Measurements from ENCODE around the gene C5orf46. TPM values are rescaled to one million over a fixed set of nuclear protein-coding genes. Genes with fewer than 3 reads are reported as not detected.

The C5orf46 gene
- total RNA-seq, 1 experiment from 2014 or later: not detected

DNA sequence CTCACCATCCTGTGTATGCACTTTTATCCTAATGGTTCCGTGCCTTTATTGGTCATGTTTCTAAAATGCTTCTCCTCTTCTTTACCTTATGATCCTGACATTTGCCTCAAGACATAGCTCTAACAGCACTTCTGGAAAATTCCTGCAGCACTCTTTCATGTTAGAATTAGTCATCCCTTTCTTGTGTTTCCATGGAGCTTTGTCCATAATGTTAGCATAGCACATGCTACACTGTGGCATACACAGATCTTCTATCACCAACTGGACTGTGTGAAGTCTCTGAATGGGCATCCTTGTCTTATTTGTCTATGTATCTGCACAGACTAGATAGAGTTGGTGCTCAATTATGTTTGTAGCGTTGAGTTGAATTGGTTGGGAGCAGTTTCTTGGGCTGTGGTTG, 25.9 kb downstream of the C5orf46 start (continued):
- TF ChIP-seq ZNF138 (CRISPR knock-in tag; conservative IDR thresholded peaks at IDR 0.05): no peak
- TF ChIP-seq, protein P1, sequence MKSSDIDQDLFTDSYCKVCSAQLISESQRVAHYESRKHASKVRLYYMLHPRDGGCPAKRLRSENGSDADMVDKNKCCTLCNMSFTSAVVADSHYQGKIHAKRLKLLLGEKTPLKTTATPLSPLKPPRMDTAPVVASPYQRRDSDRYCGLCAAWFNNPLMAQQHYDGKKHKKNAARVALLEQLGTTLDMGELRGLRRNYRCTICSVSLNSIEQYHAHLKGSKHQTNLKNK (CRISPR knock-in tag; IDR thresholded peaks at IDR 0.05): no peak
- no peak for TF ChIP-seq JUN (CRISPR knock-in tag; IDR thresholded peaks at IDR 0.05)
- no peak for TF ChIP-seq MXD4 (CRISPR knock-in tag; IDR thresholded peaks at IDR 0.05; ENCODE audit: borderline replicate concordance)
- TF ChIP-seq SMAD3 (CRISPR knock-in tag; IDR thresholded peaks at IDR 0.05; ENCODE audit: borderline replicate concordance): no peak

GRCh38 chr5:147879784-147880183, 26.6 kb downstream of the C5orf46 start:
- H3K27ac Mint-ChIP-seq: no peak overlapping the region
- H3K4me1 Mint-ChIP-seq: peaks cover 76% of the 10 kb centered on the region
- CTCF ChIA-PET: no interaction called here
- no peak for ATAC-seq
- H3K4me3 Mint-ChIP-seq: no peak overlapping the region
- POLR2A ChIA-PET: no interaction called here
- DNase-seq (ENCODE audit: low spot score): no peak
- no peaks in the 10 kb centered on the region for H3K9me3 Mint-ChIP-seq
- no peaks in the 10 kb centered on the region for H3K27me3 Mint-ChIP-seq (ENCODE audit: low read depth)
- H3K36me3 Mint-ChIP-seq: peaks cover 9% of the 10 kb centered on the region
- TF ChIP-seq ZNF263 (CRISPR knock-in tag; IDR thresholded peaks at IDR 0.05; ENCODE audit: low read depth) (no peak), CBFB (CRISPR knock-in tag; IDR thresholded peaks at IDR 0.05; ENCODE audit: low read depth) (no peak), E2F5 (CRISPR knock-in tag; IDR thresholded peaks at IDR 0.05) (no peak), FOXK1 (CRISPR knock-in tag; IDR thresholded peaks at IDR 0.05) (no peak), CTCF (IDR thresholded peaks at IDR 0.05) (no peak), ZNF532 (CRISPR knock-in tag; IDR thresholded peaks at IDR 0.05; ENCODE audit: borderline replicate concordance) (no peak), ZNF425 (CRISPR knock-in tag; conservative IDR thresholded peaks at IDR 0.05) (no peak), HMGXB4 (CRISPR knock-in tag; IDR thresholded peaks at IDR 0.05) (no peak), TP53 (CRISPR knock-in tag; IDR thresholded peaks at IDR 0.05) (no peak), AFF4 (CRISPR knock-in tag; IDR thresholded peaks at IDR 0.05; ENCODE audit: borderline replicate concordance) (no peak)
- TF ChIP-seq, protein P1 (CRISPR knock-in tag; IDR thresholded peaks at IDR 0.05): no peak
- TF ChIP-seq, protein P2, sequence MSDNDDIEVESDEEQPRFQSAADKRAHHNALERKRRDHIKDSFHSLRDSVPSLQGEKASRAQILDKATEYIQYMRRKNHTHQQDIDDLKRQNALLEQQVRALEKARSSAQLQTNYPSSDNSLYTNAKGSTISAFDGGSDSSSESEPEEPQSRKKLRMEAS (CRISPR knock-in tag; IDR thresholded peaks at IDR 0.05): no peak
- TF ChIP-seq, protein P3, sequence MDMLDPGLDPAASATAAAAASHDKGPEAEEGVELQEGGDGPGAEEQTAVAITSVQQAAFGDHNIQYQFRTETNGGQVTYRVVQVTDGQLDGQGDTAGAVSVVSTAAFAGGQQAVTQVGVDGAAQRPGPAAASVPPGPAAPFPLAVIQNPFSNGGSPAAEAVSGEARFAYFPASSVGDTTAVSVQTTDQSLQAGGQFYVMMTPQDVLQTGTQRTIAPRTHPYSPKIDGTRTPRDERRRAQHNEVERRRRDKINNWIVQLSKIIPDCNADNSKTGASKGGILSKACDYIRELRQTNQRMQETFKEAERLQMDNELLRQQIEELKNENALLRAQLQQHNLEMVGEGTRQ (CRISPR knock-in tag; IDR thresholded peaks at IDR 0.05): no peak

Measured in WTC11 (cell line).